RWPE1 (cell line): ENCODE data around the gene TTYH2.

Source experiments
- CTCF ChIA-PET: fragments of 350-600 bp; sonication (Branson Sonifier 250); formaldehyde crosslinking; extraction: SDS; loops from one replicate; lab custom pipeline; 2021; lab: Yijun Ruan, JAX
- POLR2A ChIA-PET: fragments of 400-600 bp; formaldehyde crosslinking; extraction: SDS; loops from one replicate; lab custom pipeline; 2020; ENCODE audit warnings: antibody characterized with exemption; ENCODE audit not compliant: low non-redundant PET; lab: Yijun Ruan, JAX
- DNase-seq: peaks from one replicate; pipeline ENCODE4 v3.0.0; 2012; ENCODE audit warnings: low spot score
- H3K27ac ChIP-seq: fragments of 450-650 bp; 2 replicates; pipeline ENCODE4 v1.5.1; 2017
- CTCF ChIP-seq: fragments of 450-650 bp; conservative IDR thresholded peaks from 2 replicates; pipeline ENCODE4 v1.5.1; 2017; ENCODE audit warnings: low read depth, mild to moderate bottlenecking

TTYH2 gene

GRCh38 chr17:74303305-74303704, 89.9 kb downstream of the TTYH2 start:
- CTCF ChIA-PET = interaction anchor here (0.5 kb wide), 1 partner anchor 56 kb away, joined by 3 read pairs; no protein-coding TSS in a partner anchor

GRCh38 chr17:74304184-74304583, 90.8 kb downstream of the TTYH2 start:
- ChIA-PET POLR2A (no interaction called here), CTCF (interaction anchor here (0.5 to 0.7 kb wide), 2 partner anchors 10 to 296 kb away, joined by 3 read pairs; no protein-coding TSS in a partner anchor)
- TF ChIP-seq CTCF = no peak
- H3K27ac ChIP-seq = no peak overlapping the region
- DNase-seq = no peak

More at GRCh38 chr17:74303305-74303704, 89.9 kb downstream of the TTYH2 start:
- POLR2A ChIA-PET = no interaction called here
- no peak for DNase-seq
- no peak for TF ChIP-seq CTCF
- no peak overlapping the region for H3K27ac ChIP-seq

- TF ChIP-seq CTCF = no peak
- POLR2A ChIA-PET = no interaction called here
- CTCF ChIA-PET = interaction anchor here (1.2 kb wide), 1 partner anchor 56 kb away, joined by 5 read pairs; the partner anchor contains the start of gene BTBD17
- H3K27ac ChIP-seq = no peak overlapping the region
- DNase-seq = no peak
Observed at GRCh38 chr17:74305865-74306654, 92.7 kb downstream of the TTYH2 start.

GRCh38 chr17:74307984-74308773, 94.8 kb downstream of the TTYH2 start:
- DNase-seq = no peak
- CTCF ChIA-PET = interaction anchor here (1.5 kb wide), 1 partner anchor 53 kb away, joined by 5 read pairs; no protein-coding TSS in a partner anchor
- no peak for TF ChIP-seq CTCF
- H3K27ac ChIP-seq = no peak overlapping the region
- POLR2A ChIA-PET = no interaction called here

- ChIA-PET POLR2A (no interaction called here), CTCF (no interaction called here)
- H3K27ac ChIP-seq = no peak overlapping the region
- no peak for DNase-seq
- TF ChIP-seq CTCF = no peak
Observed at GRCh38 chr17:74309902-74310301, 96.5 kb downstream of the TTYH2 start.
